GM19455 (cell line): ENCODE results near the gene SLC1A3.
"Not testable (repeated sequence)": the region's sequence is repeated elsewhere in the genome, so short reads cannot be mapped to it uniquely, and the experiment has no call there.

ENCODE experiments used
- ATAC-seq: cut with Tn5 transposase; IDR thresholded peaks from one replicate; pipeline ENCODE4 v1.9.1; 2021; ENCODE audit not compliant: unreplicated experiment

The SLC1A3 gene

DNA sequence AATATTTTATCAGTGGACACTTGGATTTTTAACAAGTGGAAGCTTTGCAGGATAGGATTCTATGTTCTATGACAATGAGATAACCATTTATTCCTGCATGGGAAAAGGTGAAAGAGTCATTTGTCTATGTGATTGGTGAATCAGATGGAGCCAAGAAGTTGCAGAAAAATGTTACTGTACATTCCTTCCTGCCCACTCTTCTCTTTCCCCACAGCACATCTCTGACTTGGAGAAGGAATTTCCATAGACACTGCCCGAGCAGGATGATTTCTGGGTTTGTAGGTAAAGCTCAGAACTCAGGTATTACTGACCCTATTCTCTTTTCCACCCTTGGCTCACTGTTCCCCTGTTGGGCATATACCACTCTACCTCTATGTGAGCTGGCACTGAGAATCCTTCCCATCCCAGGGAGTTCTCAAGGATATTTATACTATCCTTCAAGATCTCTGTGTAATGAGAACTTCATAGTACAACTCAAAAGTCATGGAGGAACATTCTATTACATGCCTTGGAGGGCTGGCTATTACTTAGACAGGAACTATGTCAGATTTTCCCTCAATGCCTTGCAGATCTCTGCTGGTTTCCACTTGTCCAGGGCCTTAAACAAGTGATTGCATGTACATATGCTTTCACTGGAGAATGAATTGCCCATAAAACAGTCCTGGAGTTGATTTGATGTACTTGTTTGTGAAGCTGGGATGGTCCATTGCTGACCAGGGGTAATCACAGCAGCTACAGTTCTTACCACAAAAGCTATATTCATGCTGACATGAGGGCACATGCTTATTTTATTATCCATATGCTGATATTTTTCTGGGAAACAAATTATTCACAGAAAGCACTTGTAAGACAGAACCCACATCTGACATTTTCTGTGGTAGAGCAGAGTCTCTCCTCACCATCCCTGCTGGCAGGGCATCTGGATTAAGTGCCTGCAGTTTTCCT lies 24.1 kb downstream of the SLC1A3 start:
- ATAC-seq = no peak

DNA sequence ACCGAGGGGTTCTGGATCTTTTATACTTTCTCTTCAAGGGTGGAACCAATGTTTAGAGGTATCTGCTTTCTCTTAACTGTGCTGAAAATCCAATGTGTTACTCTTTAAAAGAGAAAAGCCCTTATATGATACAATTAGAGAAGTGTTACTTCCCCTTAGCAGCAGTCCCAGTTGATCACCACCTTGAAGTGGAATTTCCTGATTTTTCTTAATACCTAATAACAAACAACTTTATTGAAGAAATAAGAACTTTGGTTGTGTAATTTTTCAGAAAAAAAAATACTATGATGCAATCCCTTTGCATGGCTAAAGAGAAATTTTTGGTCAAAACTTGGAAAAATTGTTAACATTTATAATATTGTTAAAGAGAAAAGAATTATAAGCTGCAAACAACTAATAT lies 24.7 kb downstream of the SLC1A3 start:
- ATAC-seq = no peak

DNA sequence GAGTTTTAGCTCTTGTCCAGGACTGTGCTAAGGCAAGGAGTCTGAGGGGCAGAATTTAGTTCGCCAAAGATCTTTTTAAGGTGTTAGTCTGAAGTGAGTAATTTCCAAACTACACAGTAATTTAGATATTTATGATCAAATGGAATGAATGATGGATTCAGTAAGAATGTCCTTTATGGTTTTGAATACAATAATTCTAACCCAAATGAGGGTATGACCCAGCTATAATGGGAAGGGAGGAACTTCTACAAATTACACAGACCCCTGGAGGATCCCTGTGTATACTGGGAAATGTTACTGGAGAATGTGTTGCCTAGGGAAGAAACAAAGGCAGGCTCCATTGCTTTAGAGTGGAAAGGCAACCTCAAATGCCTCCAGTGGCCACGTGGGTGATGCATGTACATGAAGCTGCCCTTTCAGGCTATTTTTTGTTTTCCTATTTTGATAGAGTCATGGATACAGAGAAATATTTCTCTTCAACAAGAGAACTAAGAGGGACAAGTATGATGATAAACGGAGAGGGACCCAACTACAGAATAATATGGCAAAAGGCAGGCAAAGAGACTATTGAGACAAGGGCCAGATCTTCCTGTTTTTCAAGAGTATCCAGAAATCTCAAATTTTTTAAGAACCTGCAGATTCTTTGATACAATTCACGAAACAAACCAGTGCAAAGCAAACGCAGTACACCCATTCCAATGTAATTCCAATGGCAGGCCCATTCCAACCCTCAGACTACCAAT lies 25.4 kb downstream of the SLC1A3 start:
- no peak for ATAC-seq

DNA sequence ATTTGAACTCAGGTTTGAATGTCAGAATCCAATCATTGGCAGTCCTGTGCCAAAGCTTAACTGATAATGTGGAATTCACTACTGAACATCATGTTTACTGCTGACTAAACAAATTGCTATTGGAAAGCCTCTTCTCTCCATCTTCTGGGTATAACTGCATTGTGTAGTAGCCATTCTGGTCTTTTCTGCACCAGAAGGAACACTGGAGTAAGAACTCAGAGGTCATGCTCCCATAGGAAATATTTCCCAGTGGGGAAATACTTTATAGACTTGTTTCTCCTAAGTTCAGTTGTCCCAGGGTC lies 25.9 kb downstream of the SLC1A3 start:
- no peak for ATAC-seq

DNA sequence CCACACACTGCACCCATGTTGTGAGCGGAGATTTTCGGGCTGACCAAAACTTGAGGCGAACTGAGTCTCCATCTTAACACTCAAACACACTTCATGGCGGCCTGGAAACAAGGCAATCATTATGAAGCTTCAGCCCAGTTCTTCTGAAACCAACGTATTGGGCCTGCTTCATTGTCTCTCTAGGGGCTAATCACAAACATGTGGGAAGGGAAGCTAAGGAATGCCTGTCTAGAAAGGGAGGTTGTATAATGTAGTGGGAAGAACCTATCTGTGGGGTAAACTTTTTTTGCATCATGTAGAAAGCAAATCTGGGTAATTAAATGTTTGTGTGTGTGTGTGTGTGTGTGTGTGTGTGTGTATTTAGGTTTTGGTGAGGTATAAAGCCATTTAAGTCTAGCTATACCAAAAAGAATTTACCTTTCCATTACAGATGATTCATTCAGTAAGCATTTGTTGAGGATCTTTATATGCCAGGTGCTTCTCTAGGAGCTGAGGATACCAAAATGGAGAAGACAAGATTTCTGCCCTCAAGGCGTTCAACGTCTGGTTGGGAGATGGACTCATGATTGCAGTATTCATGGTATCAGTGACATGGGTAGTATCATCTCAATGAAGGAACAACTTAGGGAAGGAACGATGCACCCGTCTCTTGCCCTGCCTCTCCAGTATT lies 29.4 kb downstream of the SLC1A3 start:
- no peak for ATAC-seq

DNA sequence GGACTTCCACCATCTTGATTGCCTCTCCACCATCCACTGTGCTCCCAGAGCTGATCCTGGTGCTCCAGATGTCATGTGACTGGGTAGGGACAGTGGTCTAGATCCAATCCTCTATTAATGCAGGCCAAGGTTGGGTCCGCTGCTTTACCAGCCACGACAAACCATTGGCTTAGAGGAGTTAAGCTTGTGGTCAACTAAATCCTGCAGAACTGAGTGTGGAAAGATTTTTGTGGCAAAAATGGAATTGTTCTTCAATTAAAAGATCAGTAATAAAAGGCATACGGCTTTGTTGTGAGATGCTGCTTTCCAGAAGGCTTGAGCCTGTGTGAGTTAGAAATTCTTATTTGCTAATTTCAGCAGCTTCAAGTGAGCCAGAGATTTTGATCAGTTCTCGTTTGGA lies 30.7 kb downstream of the SLC1A3 start:
- ATAC-seq = no peak

DNA sequence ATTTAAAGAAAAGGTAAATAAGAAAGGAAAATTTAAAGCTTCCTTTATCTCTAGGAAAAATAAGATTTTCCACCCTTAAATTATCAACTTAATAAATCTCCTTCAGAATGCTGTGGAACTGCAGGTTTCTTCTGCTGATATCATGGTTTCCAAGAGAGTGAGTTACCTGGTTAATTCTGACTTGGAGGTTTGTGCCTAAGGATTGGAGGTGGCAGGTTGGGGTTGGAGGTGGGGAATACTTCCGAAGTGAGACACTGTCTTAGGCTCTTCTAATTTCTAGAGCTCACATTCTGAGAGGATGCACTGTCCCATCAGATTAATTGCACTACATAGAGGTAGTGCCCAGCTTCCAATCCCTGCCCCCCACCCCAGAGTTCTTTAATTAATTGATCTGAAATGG lies 31.1 kb downstream of the SLC1A3 start:
- no peak for ATAC-seq

DNA sequence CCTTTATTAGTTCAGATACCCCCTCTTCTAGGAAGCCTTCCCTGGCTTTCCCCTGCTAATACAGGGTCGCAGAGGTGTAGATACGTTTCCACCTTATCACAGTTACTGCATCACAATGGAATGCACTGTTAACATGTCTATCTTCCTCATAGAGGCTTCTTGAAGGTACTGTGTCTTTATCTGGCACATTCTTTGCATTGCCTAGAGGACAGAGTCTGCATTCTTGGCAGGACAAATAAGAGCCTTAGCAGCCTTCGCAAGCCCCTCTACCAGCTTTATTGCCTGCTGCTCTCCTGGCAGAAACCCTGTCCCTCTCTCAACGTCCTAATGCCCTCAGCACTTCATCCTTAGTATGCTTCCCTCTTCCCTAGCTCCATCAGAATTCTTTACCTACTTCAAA lies 31.6 kb downstream of the SLC1A3 start:
- ATAC-seq = no peak

DNA sequence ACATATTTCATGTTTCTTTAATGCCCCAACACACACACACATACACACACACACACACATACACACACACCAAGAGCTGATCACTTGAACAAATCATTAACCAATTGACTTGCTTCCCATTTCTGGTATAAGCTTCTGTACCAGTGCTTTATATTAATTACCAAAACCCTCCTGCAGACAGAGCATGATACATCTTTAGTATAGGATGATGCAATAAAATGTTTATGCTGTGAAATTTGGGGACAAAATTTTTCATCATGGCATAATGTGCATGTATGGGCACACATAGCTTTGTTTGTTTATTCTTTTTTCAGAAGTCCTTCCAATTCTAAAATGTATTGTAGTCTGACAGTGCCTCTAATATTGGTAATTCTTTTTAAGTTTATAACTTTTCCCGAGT lies 34.5 kb downstream of the SLC1A3 start:
- ATAC-seq = no peak

DNA sequence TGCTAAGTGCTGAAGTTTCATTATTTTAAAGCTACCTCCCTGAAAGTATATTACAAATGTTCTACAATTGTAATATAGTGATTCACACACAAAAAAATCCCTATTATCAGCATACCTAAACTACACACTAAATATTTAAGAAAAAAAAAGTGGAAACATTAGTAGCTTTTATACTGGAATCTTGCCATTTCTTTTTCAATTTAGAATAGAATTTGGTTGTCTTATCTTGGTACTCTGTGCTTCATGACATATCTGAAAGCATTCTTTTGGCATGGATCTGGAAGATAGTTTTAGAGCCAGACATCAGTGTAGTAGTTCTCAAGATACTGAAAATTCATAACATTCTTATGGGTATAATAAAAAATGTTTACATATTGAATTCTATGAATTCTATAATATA lies 35.0 kb downstream of the SLC1A3 start:
- no peak for ATAC-seq

DNA sequence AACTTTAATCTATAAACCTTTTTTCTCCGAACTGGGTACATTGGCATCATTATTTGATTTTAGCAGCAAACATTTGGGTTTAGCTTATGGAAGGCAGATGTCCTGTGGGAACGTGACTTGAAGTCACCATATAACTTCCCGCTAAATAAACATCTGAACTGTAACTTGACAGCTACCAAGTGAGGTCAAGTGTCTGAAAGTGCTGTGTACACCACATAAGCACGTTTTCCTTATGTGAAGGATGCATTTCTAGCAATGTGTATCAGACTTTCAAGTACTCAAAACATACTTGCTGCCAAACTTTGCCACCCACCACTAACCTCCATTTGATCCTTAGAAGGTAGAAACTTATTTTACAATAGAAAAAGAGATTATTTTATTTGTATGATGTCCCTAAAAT lies 35.7 kb downstream of the SLC1A3 start:
- ATAC-seq = no peak

DNA sequence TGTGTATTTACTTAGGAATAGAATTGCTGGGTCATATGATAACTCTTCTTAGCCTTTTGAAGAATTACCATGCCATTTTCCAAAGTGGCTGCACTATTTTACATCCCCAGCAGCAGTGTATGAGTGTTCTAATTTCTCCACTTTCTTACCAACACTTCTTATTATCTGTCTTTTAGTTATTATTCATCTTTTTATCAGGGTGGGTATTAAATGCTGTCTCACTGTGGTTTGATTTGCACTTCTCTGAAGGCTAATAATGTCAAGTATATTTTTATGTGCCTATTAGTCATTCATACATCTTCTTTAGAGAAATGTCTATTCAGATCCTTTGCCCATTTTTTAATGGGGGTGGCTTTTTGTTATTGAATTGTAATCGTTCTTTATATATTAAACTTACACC lies 36.8 kb downstream of the SLC1A3 start:
- no peak for ATAC-seq

DNA sequence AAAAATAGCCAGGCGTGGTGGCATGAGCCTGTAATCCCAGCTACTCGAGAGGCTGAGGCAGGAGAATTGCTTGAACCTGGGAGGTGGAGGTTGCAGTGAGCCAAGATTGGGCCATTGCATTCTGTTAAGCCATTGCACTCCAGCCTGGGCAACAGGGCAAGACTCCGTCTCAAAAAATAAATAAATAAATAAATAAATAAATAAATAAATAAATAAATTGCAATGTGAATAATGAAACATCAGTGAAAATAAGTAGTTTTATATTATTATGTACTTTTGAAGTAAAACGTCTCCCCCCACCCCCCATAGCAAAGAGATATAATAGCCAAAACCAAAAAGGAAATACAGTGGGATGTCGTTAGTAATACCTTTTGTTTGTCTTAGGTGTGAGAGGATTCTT lies 37.4 kb downstream of the SLC1A3 start:
- not testable (repeated sequence) for ATAC-seq

DNA sequence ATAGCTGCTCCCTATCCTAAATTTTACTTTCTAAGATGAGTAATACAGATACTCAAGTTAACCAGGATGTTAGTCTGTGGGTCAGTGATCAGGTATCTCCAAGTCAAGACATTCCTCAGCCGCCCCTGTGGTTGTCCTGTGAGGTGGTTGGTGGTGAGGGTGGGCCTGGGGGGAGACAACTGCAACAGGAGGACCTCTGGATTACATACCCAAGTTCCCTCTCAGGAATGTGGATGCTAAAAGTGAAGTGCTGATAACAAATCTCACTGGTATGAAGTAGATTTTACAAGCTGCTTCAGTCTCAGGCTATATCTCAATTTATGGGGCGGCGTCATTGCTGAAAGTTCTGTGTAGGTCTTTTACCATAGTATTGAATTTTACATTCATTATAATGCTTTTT lies 38.3 kb downstream of the SLC1A3 start:
- no peak for ATAC-seq

DNA sequence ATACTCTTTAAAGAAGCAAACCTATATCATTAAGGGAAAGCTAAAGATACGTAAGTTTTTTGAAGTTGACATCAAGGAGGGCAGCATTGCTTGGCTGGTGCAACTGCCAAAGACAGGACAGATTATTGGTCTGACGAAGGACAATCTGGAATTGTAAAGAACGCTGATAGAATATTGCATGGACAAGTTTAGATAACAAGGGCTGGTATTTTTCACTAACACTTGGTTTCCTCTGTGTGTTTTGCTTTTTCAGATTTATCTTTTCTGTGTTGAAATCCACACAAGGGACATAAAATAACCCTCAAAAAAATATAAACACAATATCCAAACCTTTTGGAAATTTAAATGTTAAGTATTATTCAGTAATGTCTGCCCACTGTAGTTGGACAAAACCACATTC lies 39.7 kb downstream of the SLC1A3 start:
- no peak for ATAC-seq

DNA sequence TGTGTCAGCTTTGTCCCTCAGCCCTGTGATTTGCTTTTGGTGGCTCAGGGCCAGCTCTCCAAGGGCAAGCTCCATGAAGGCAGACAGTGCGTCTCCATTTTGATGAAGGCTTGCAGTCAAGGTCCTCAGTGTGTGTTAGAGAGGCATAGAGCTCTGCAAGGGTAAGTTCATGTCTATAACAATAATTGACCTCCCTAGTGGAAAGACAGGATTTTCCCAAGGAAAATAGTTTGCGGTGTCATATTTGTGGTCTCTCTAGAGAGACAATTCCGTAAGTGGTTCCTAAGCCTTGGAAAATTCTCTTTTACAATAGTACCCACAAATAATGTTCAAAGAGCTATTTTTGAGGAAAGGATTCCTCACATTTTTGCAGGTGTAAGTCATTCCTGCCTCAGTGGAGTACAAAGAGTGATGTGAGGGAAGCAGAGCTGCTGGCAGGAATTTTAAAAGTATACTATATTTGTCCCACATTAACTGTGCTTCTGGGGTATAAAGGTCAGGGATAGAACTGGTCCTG lies 40.2 kb downstream of the SLC1A3 start:
- no peak for ATAC-seq

DNA sequence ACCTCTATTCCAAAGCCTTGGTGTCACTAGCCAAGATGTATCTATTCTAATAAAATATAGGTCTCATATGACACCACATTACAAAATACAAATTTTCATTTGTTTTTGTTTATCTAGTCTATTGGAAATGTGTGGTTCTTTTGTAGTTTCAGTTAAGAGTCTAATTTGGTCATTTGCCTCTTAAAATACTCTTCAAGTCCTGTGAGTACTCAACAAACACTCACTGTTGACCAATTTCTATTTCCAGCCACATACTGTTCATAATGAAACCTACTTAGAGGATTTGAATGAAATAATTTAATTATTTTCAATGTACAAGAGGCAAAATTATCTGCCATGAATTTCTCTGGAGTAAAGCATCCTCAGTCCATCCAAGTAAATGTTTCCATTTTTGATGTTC lies 40.6 kb downstream of the SLC1A3 start:
- no peak for ATAC-seq

DNA sequence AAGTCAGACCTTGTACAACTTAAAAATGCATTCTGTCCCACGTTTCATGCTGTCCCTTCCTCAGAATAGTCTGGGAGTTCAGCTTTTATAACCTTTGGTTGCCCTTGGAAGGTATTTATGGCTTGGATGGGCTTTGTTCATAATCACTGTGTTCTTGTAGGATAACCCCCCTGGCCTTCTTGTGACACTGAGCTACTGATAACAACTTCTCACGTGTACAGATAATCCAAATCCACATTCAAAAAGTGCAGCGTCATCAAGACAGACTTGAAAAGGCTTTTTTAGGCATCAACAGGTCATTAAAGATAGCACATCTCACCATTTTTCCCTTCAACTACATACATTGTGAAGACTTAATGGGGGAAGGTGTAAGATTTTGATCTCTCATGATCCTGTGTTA lies 42.0 kb downstream of the SLC1A3 start:
- ATAC-seq = no peak

DNA sequence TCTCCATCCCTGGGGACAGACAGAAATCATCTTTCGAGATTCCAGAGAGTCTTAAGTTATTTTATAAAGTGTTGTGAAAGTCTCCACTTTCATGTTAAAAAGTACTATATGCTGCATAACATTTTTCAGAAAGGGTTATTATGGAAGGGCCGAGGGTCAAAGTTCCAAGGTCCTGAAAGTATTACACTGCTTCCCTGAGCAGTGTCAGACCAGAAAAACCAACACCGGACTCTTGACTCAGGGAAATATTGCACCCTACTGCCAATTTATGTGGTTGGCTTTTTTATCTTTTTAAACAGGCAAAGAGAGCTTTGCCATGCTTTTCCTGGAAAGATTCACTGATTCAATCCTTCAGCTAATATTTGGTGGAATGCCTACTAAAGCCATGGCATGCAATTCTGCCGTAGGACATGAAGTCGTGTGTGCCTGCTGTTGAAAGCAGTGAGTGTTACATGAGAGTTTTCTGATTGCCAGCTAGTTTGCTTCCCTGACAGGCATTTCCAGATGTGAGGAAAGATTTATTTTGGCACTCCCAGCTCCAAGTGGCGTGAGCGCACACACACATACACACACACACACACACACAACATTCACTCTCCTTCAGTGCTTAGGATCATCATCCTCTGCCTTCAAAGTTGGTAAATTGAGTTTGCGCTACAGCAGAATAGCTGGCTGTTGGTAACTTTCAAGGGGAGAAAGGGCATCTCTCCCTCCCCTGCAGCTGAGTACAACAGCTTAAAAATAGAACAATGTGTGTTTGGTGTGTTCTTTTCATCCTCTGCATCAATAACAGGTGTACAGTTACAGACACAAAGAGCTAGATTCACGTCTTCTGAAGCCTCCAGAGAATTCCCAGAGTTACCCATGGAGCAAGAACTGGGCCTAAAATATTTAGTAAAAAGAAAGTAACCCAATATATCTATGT lies 45.6 kb downstream of the SLC1A3 start:
- ATAC-seq = no peak

DNA sequence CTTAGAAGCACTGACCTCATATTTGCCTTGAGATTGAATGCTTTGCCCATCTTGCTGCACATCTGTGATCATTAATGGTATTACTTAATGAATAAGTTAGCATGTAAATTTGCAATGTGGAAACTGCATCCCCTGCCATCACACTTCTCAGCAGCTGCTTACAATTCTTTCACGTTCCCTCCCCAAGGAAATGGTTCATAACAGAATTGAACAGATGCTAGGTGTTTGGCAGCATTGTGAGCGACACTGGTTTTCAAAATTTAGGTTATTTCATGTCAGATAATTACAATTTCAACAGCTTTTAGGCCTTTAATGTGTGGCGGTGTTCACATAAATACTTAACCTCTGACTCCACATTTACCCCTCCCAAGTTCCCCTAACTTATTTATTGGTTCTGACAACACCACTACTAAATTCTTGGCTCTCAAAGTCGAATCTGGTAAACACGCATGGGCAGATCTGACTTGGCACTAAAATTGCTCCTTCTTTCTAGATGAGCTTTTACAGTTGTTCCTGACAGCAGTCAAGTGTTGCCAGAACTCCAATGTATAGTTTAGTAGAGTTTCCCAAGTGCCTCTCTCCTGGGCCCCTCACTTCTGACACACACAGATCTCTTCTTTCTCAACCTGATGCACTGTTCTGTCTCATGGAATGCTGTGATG lies 46.8 kb downstream of the SLC1A3 start:
- ATAC-seq = no peak
